Measurements from ENCODE around the gene PPM1J. TPM values are rescaled to one million over a fixed set of nuclear protein-coding genes. Genes with fewer than 3 reads are reported as not detected.

PPM1J gene
- total RNA-seq, 1 experiment from 2014 or later = 0.80 TPM

DNA sequence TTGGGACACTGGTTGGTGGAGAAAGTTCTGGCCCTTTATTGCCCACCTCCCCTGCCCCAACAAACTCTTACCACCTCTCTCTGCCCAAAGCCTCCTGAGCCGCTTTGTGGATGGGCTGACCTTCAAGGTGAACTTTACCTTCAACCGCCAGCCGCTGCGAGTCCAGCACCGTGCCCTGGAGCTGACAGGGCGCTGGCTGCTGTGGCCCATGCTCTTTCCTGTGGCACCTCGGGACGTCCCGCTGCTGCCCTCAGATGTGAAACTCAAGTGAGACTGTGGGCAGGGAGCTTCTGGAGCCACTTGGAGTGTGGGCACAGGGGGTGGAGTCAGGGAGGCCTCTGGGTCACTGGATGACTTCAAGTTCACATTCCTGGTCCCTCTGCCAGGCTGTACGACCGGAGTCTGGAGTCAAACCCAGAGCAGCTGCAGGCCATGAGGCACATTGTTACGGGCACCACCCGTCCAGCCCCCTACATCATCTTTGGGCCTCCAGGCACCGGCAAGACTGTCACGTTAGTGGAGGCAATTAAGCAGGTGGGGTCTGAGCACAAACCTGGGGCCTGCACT, 20.7 kb downstream of the PPM1J start:
- H2AFZ ChIP-seq (ENCODE audit: low read length) = no peak overlapping the region
- ATAC-seq (no peak), DNase-seq (no peak)
- no peak overlapping the region for H3K27ac ChIP-seq (ENCODE audit: low read length)
- H3K4me3 ChIP-seq (ENCODE audit: low read length) = no peak overlapping the region
- intact Hi-C loops (cut with micrococcal nuclease) = no loop called here
- CTCF ChIA-PET = no interaction called here
- no peaks in the 10 kb centered on the region for H3K9me3 ChIP-seq (ENCODE audit: low read length)
- H3K27me3 ChIP-seq (ENCODE audit: low read length) = no peaks in the 10 kb centered on the region
- peaks cover 3% of the 10 kb centered on the region for H3K36me3 ChIP-seq (ENCODE audit: low read depth, low read length)
- H3K9ac ChIP-seq (ENCODE audit: low read length) = no peak overlapping the region
- no TSS peak for BruUV-seq (replicated peaks)
- POLR2A ChIA-PET (ENCODE audit: unreplicated experiment) = no interaction called here
- no peaks in the 10 kb centered on the region for H4K20me1 ChIP-seq (ENCODE audit: low read length)
- H3K9me2 ChIP-seq (replicated peaks; ENCODE audit: low read length) = no peaks in the 10 kb centered on the region
- TF ChIP-seq EZH2 (IDR thresholded peaks at IDR 0.05; ENCODE audit: low read length, unreplicated experiment) (no peak), CTCF (conservative IDR thresholded peaks at IDR 0.05; ENCODE audit: low read depth, low read length) (no peak), EZH2phosphoT487 (IDR thresholded peaks at IDR 0.05; ENCODE audit: borderline replicate concordance, low read length) (no peak)
- peaks cover 7% of the 10 kb centered on the region for H3K4me1 ChIP-seq (ENCODE audit: insufficient read depth, low read length)
- no peaks in the 10 kb centered on the region for H3K79me2 ChIP-seq (ENCODE audit: low read length)
- H3F3A ChIP-seq (ENCODE audit: low read length, unreplicated experiment) = no peaks in the 10 kb centered on the region
- no peak overlapping the region for H3K4me2 ChIP-seq (ENCODE audit: low read length)

- DNase-seq (no peak), ATAC-seq (no peak)
- Histone ChIP-seq H3K4me1 (ENCODE audit: insufficient read depth, low read length) (0 out of 2 replicates have a peak, but pooled peaks cover under 1% of the 10 kb centered on the region), H3K9me2 (replicated peaks; ENCODE audit: low read length) (no peaks in the 10 kb centered on the region), H3K4me2 (ENCODE audit: low read length) (no peak overlapping the region), H3K9ac (ENCODE audit: low read length) (no peak overlapping the region), H3K27ac (ENCODE audit: low read length) (no peak overlapping the region), H3K4me3 (ENCODE audit: low read length) (no peak overlapping the region), H3K36me3 (ENCODE audit: low read depth, low read length) (peaks cover 2% of the 10 kb centered on the region), H3K27me3 (ENCODE audit: low read length) (no peaks in the 10 kb centered on the region), H3K79me2 (ENCODE audit: low read length) (no peaks in the 10 kb centered on the region), H3F3A (ENCODE audit: low read length, unreplicated experiment) (no peaks in the 10 kb centered on the region), H4K20me1 (ENCODE audit: low read length) (no peaks in the 10 kb centered on the region), H3K9me3 (ENCODE audit: low read length) (no peaks in the 10 kb centered on the region), H2AFZ (ENCODE audit: low read length) (no peak overlapping the region)
- no TSS peak for BruUV-seq (replicated peaks)
- TF ChIP-seq EZH2 (IDR thresholded peaks at IDR 0.05; ENCODE audit: low read length, unreplicated experiment) = no peak
- TF ChIP-seq CTCF (conservative IDR thresholded peaks at IDR 0.05; ENCODE audit: low read depth, low read length) = no peak
- TF ChIP-seq EZH2phosphoT487 (IDR thresholded peaks at IDR 0.05; ENCODE audit: borderline replicate concordance, low read length) = no peak
- CTCF ChIA-PET = no interaction called here
- POLR2A ChIA-PET (ENCODE audit: unreplicated experiment) = no interaction called here
- intact Hi-C loops (cut with micrococcal nuclease) = no loop called here
Observed at GRCh38 chr1:112693821-112694220, 21.3 kb downstream of the PPM1J start.

GRCh38 chr1:112692681-112693080, 22.5 kb downstream of the PPM1J start:
- H3K4me2 ChIP-seq (ENCODE audit: low read length) = no peak overlapping the region
- H3K79me2 ChIP-seq (ENCODE audit: low read length) = no peaks in the 10 kb centered on the region
- H3K9ac ChIP-seq (ENCODE audit: low read length) = no peak overlapping the region
- no peaks in the 10 kb centered on the region for H4K20me1 ChIP-seq (ENCODE audit: low read length)
- peaks cover 2% of the 10 kb centered on the region for H3K36me3 ChIP-seq (ENCODE audit: low read depth, low read length)
- no TSS peak for BruUV-seq (replicated peaks)
- intact Hi-C loops (cut with micrococcal nuclease) = no loop called here
- H3K9me2 ChIP-seq (replicated peaks; ENCODE audit: low read length) = no peaks in the 10 kb centered on the region
- DNase-seq (no peak), ATAC-seq (no peak)
- ChIA-PET CTCF (no interaction called here), POLR2A (ENCODE audit: unreplicated experiment) (no interaction called here)
- TF ChIP-seq EZH2 (IDR thresholded peaks at IDR 0.05; ENCODE audit: low read length, unreplicated experiment) = no peak
- no peak for TF ChIP-seq CTCF (conservative IDR thresholded peaks at IDR 0.05; ENCODE audit: low read depth, low read length)
- TF ChIP-seq EZH2phosphoT487 (IDR thresholded peaks at IDR 0.05; ENCODE audit: borderline replicate concordance, low read length) = no peak
- no peaks in the 10 kb centered on the region for H3K4me1 ChIP-seq (ENCODE audit: insufficient read depth, low read length)
- H3K27ac ChIP-seq (ENCODE audit: low read length) = no peak overlapping the region
- no peaks in the 10 kb centered on the region for H3F3A ChIP-seq (ENCODE audit: low read length, unreplicated experiment)
- no peak overlapping the region for H2AFZ ChIP-seq (ENCODE audit: low read length)
- H3K4me3 ChIP-seq (ENCODE audit: low read length) = no peak overlapping the region
- no peaks in the 10 kb centered on the region for H3K9me3 ChIP-seq (ENCODE audit: low read length)
- no peaks in the 10 kb centered on the region for H3K27me3 ChIP-seq (ENCODE audit: low read length)
